ENCODE results near the gene PTPRN2.
A peak's percentile ranks its signal among the peaks of the same experiment; 100 is the strongest.

Gene PTPRN2

GRCh38 chr7:158395780-158396278 is 191.8 kb downstream of the PTPRN2 start:
- H2BK120ac ChIP-seq (ENCODE audit: low read depth, low read length), result no peak overlapping the region
- no peak overlapping the region for H3K23ac ChIP-seq (ENCODE audit: low read length)
- H3K4me3 ChIP-seq (ENCODE audit: low read length), result no peak overlapping the region
- H3K4me2 ChIP-seq (ENCODE audit: low read length), result no peak overlapping the region
- no CpG with 5 or more reads among the region's 28 CpGs for WGBS (ENCODE audit: extremely low coverage, insufficient coverage, low lambda C conversion rate)
- H3K9ac ChIP-seq (ENCODE audit: low read length), result no peak overlapping the region
- no peak overlapping the region for H3K56ac ChIP-seq (ENCODE audit: low read length)
- no peak overlapping the region for H2AK5ac ChIP-seq (ENCODE audit: low read length)
- H3K27ac ChIP-seq (ENCODE audit: low read depth, low read length), result no peak overlapping the region
- H3K18ac ChIP-seq (ENCODE audit: low read length), result no peak overlapping the region
- H3K4me1 ChIP-seq (ENCODE audit: control insufficient read depth, low read depth, low read length), result no peaks in the 10 kb centered on the region
- no peak overlapping the region for H4K8ac ChIP-seq (ENCODE audit: low read depth, low read length)
- no peaks in the 10 kb centered on the region for H3K79me2 ChIP-seq (ENCODE audit: control insufficient read depth, insufficient read depth, low read length)
- H2BK15ac ChIP-seq (replicated peaks; ENCODE audit: low read depth), result no peak overlapping the region
- no peaks in the 10 kb centered on the region for H3K27me3 ChIP-seq (ENCODE audit: insufficient read depth, low read length, poor library complexity)
- H3K36me3 ChIP-seq (ENCODE audit: control insufficient read depth, insufficient read depth, low read length), result no peaks in the 10 kb centered on the region
- no peaks in the 10 kb centered on the region for H3K79me1 ChIP-seq (ENCODE audit: low read length)
- no peak overlapping the region for H2BK5ac ChIP-seq (ENCODE audit: low read length)
- H4K5ac ChIP-seq (ENCODE audit: low read length), result no peak overlapping the region
- H3K4ac ChIP-seq (ENCODE audit: low read depth, low read length), result no peak overlapping the region
- peak; percentile 31 for DNase-seq

- Histone ChIP-seq H3K27me3 (ENCODE audit: insufficient read depth, low read length, poor library complexity) (no peaks in the 10 kb centered on the region), H2AK5ac (ENCODE audit: low read length) (no peak overlapping the region), H2BK120ac (ENCODE audit: low read depth, low read length) (no peak overlapping the region), H3K23ac (ENCODE audit: low read length) (no peak overlapping the region), H3K9ac (ENCODE audit: low read length) (no peak overlapping the region), H3K56ac (ENCODE audit: low read length) (no peak overlapping the region), H3K18ac (ENCODE audit: low read length) (no peak overlapping the region), H3K79me2 (ENCODE audit: control insufficient read depth, insufficient read depth, low read length) (no peaks in the 10 kb centered on the region), H2BK5ac (ENCODE audit: low read length) (no peak overlapping the region), H3K4me2 (ENCODE audit: low read length) (no peak overlapping the region), H3K27ac (ENCODE audit: low read depth, low read length) (no peak overlapping the region), H3K4ac (ENCODE audit: low read depth, low read length) (no peak overlapping the region), H2BK15ac (replicated peaks; ENCODE audit: low read depth) (no peak overlapping the region), H3K4me3 (ENCODE audit: low read length) (no peak overlapping the region), H3K4me1 (ENCODE audit: control insufficient read depth, low read depth, low read length) (no peaks in the 10 kb centered on the region), H3K36me3 (ENCODE audit: control insufficient read depth, insufficient read depth, low read length) (no peaks in the 10 kb centered on the region), H4K5ac (ENCODE audit: low read length) (no peak overlapping the region), H3K79me1 (ENCODE audit: low read length) (no peaks in the 10 kb centered on the region), H4K8ac (ENCODE audit: low read depth, low read length) (no peak overlapping the region)
- DNase-seq, result no peak
- WGBS (ENCODE audit: extremely low coverage, insufficient coverage, low lambda C conversion rate), result no CpG with 5 or more reads among the region's 46 CpGs
These were observed 192.3 kb downstream of the PTPRN2 start for GRCh38 chr7:158395349-158395748.

DNA sequence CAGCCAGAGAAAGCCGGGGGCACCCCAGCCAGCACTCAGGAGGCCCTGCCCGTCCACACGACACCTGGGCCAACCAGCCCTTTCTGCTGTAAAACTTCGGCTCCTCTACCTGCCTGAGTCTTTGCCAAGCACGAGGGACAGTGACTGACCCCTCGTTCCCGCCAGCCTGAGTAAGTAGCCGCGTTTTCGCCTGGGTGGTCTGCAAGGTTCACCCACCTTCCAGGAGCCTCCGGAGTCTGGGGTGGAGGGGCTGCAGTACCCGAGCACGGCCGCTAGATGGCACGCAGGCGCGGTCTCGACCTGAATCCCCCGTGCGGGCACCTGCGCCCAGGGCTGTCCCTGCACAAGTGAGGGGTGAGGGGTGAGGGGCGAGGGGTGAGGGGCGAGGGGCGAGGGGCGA is 192.7 kb downstream of the PTPRN2 start:
- no peak overlapping the region for H2AK5ac ChIP-seq (ENCODE audit: low read length)
- no peak overlapping the region for H3K4ac ChIP-seq (ENCODE audit: low read depth, low read length)
- H4K8ac ChIP-seq (ENCODE audit: low read depth, low read length), result no peak overlapping the region
- DNase-seq, result peak; percentile 42
- H3K79me2 ChIP-seq (ENCODE audit: control insufficient read depth, insufficient read depth, low read length), result no peaks in the 10 kb centered on the region
- H3K4me3 ChIP-seq (ENCODE audit: low read length), result no peak overlapping the region
- H3K36me3 ChIP-seq (ENCODE audit: control insufficient read depth, insufficient read depth, low read length), result no peaks in the 10 kb centered on the region
- no peak overlapping the region for H4K5ac ChIP-seq (ENCODE audit: low read length)
- H3K4me2 ChIP-seq (ENCODE audit: low read length), result no peak overlapping the region
- H3K79me1 ChIP-seq (ENCODE audit: low read length), result no peaks in the 10 kb centered on the region
- no peak overlapping the region for H3K9ac ChIP-seq (ENCODE audit: low read length)
- H3K23ac ChIP-seq (ENCODE audit: low read length), result no peak overlapping the region
- H2BK15ac ChIP-seq (replicated peaks; ENCODE audit: low read depth), result no peak overlapping the region
- no peak overlapping the region for H3K56ac ChIP-seq (ENCODE audit: low read length)
- WGBS (ENCODE audit: extremely low coverage, insufficient coverage, low lambda C conversion rate), result no CpG with 5 or more reads among the region's 25 CpGs
- no peak overlapping the region for H2BK5ac ChIP-seq (ENCODE audit: low read length)
- no peaks in the 10 kb centered on the region for H3K27me3 ChIP-seq (ENCODE audit: insufficient read depth, low read length, poor library complexity)
- no peaks in the 10 kb centered on the region for H3K4me1 ChIP-seq (ENCODE audit: control insufficient read depth, low read depth, low read length)
- H3K27ac ChIP-seq (ENCODE audit: low read depth, low read length), result no peak overlapping the region
- no peak overlapping the region for H3K18ac ChIP-seq (ENCODE audit: low read length)
- H2BK120ac ChIP-seq (ENCODE audit: low read depth, low read length), result no peak overlapping the region

DNA sequence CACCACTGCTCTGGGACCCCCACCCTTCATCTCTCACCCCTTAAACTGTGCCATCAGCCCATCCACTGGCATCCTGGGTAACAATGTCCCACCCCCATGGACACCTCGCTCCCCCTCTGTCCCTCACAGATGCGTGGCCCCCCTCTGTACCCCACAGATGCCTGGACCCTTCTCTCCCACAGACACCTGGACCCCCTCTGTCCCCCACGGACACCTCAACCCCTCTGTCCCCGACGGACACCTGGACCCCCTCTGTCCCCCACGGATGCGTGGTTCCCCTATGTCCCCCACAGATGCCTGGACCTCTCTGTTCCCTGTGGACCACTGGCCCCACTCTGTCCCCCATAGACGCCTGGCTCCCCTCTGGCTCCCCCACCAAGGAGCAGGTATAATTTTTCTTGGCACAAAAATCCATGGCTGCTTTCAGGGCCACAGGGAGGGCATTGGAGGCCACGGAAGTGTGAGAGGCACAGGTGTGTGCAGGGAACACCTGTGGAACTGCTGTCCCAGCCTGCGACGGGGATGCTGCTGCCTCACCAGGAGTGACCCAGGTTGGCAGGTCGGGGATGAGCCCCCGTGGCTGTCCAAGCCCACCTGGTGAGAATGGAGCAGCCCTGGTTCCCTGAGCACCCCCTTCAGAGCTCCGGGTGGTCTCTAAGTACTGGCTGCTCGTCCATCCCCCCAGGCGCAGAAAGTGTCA is 193.5 kb downstream of the PTPRN2 start:
- WGBS (ENCODE audit: extremely low coverage, insufficient coverage, low lambda C conversion rate), result no CpG with 5 or more reads among the region's 16 CpGs
- Histone ChIP-seq H3K79me1 (ENCODE audit: low read length) (no peaks in the 10 kb centered on the region), H3K27me3 (ENCODE audit: insufficient read depth, low read length, poor library complexity) (no peaks in the 10 kb centered on the region), H3K4me3 (ENCODE audit: low read length) (no peak overlapping the region), H3K23ac (ENCODE audit: low read length) (no peak overlapping the region), H3K27ac (ENCODE audit: low read depth, low read length) (no peak overlapping the region), H2AK5ac (ENCODE audit: low read length) (no peak overlapping the region), H3K36me3 (ENCODE audit: control insufficient read depth, insufficient read depth, low read length) (no peaks in the 10 kb centered on the region), H3K4ac (ENCODE audit: low read depth, low read length) (no peak overlapping the region), H3K56ac (ENCODE audit: low read length) (no peak overlapping the region), H3K4me2 (ENCODE audit: low read length) (no peak overlapping the region), H3K9ac (ENCODE audit: low read length) (no peak overlapping the region), H2BK5ac (ENCODE audit: low read length) (no peak overlapping the region), H4K8ac (ENCODE audit: low read depth, low read length) (no peak overlapping the region), H4K5ac (ENCODE audit: low read length) (no peak overlapping the region), H3K79me2 (ENCODE audit: control insufficient read depth, insufficient read depth, low read length) (no peaks in the 10 kb centered on the region), H2BK120ac (ENCODE audit: low read depth, low read length) (no peak overlapping the region), H3K18ac (ENCODE audit: low read length) (no peak overlapping the region), H2BK15ac (replicated peaks; ENCODE audit: low read depth) (no peak overlapping the region), H3K4me1 (ENCODE audit: control insufficient read depth, low read depth, low read length) (no peaks in the 10 kb centered on the region)
- DNase-seq, result no peak

- Histone ChIP-seq H3K56ac (ENCODE audit: low read length) (no peak overlapping the region), H2BK5ac (ENCODE audit: low read length) (no peak overlapping the region), H3K18ac (ENCODE audit: low read length) (no peak overlapping the region), H3K4me1 (ENCODE audit: control insufficient read depth, low read depth, low read length) (no peaks in the 10 kb centered on the region), H4K8ac (ENCODE audit: low read depth, low read length) (no peak overlapping the region), H3K27ac (ENCODE audit: low read depth, low read length) (no peak overlapping the region), H3K9ac (ENCODE audit: low read length) (no peak overlapping the region), H3K79me1 (ENCODE audit: low read length) (no peaks in the 10 kb centered on the region), H3K4me2 (ENCODE audit: low read length) (no peak overlapping the region), H3K27me3 (ENCODE audit: insufficient read depth, low read length, poor library complexity) (no peaks in the 10 kb centered on the region), H2BK15ac (replicated peaks; ENCODE audit: low read depth) (no peak overlapping the region), H3K23ac (ENCODE audit: low read length) (no peak overlapping the region), H2AK5ac (ENCODE audit: low read length) (no peak overlapping the region), H3K4ac (ENCODE audit: low read depth, low read length) (no peak overlapping the region), H2BK120ac (ENCODE audit: low read depth, low read length) (no peak overlapping the region), H3K4me3 (ENCODE audit: low read length) (no peak overlapping the region), H4K5ac (ENCODE audit: low read length) (no peak overlapping the region), H3K79me2 (ENCODE audit: control insufficient read depth, insufficient read depth, low read length) (no peaks in the 10 kb centered on the region), H3K36me3 (ENCODE audit: control insufficient read depth, insufficient read depth, low read length) (no peaks in the 10 kb centered on the region)
- DNase-seq, result no peak
- WGBS (ENCODE audit: extremely low coverage, insufficient coverage, low lambda C conversion rate), result no CpG with 5 or more reads among the region's 11 CpGs
These were observed 195.4 kb downstream of the PTPRN2 start for GRCh38 chr7:158392251-158392650.

DNA sequence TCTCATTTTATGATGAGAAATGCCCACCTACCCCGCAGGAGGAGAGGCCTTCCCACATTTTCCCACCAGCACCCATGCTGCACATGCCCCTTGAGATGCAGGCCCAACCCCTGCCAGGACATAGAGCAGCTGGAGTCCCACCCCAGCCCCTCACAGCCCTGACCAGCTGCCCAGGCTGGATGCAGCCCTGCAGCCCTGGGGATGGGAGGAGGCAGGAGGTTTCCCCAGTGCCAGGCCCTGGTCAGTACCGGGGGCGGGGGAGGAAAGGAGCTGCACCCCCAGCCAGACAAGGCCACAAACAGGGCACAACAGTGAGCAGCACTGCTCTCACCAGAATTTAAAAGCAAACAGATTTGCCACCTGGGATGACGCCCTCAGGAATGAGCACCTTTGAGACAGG is 196.1 kb downstream of the PTPRN2 start:
- no peak overlapping the region for H3K4me2 ChIP-seq (ENCODE audit: low read length)
- WGBS (ENCODE audit: extremely low coverage, insufficient coverage, low lambda C conversion rate), result no CpG with 5 or more reads among the region's 4 CpGs
- no peak overlapping the region for H2BK120ac ChIP-seq (ENCODE audit: low read depth, low read length)
- H3K4me3 ChIP-seq (ENCODE audit: low read length), result no peak overlapping the region
- H2BK15ac ChIP-seq (replicated peaks; ENCODE audit: low read depth), result no peak overlapping the region
- no peaks in the 10 kb centered on the region for H3K36me3 ChIP-seq (ENCODE audit: control insufficient read depth, insufficient read depth, low read length)
- H2BK5ac ChIP-seq (ENCODE audit: low read length), result no peak overlapping the region
- no peak overlapping the region for H4K5ac ChIP-seq (ENCODE audit: low read length)
- no peak overlapping the region for H2AK5ac ChIP-seq (ENCODE audit: low read length)
- no peaks in the 10 kb centered on the region for H3K4me1 ChIP-seq (ENCODE audit: control insufficient read depth, low read depth, low read length)
- no peak overlapping the region for H3K9ac ChIP-seq (ENCODE audit: low read length)
- no peak overlapping the region for H4K8ac ChIP-seq (ENCODE audit: low read depth, low read length)
- H3K56ac ChIP-seq (ENCODE audit: low read length), result no peak overlapping the region
- no peak overlapping the region for H3K23ac ChIP-seq (ENCODE audit: low read length)
- H3K79me2 ChIP-seq (ENCODE audit: control insufficient read depth, insufficient read depth, low read length), result no peaks in the 10 kb centered on the region
- H3K27me3 ChIP-seq (ENCODE audit: insufficient read depth, low read length, poor library complexity), result no peaks in the 10 kb centered on the region
- no peak overlapping the region for H3K4ac ChIP-seq (ENCODE audit: low read depth, low read length)
- no peaks in the 10 kb centered on the region for H3K79me1 ChIP-seq (ENCODE audit: low read length)
- H3K27ac ChIP-seq (ENCODE audit: low read depth, low read length), result no peak overlapping the region
- H3K18ac ChIP-seq (ENCODE audit: low read length), result no peak overlapping the region
- DNase-seq, result no peak
